Esophagus muscularis mucosa (tissue), 4 donors: Measurements from ENCODE around the gene RNF26. TPM values are rescaled to one million over a fixed set of nuclear protein-coding genes. Genes with fewer than 3 reads are reported as not detected.
A peak's percentile ranks its signal among the peaks of the same experiment; 100 is the strongest.

Experiments
- DNase-seq: peaks from one replicate; pipeline ENCODE4 v3.0.0-alpha.2; 2017; ENCODE audit errors: extremely low spot score
- H3K27ac ChIP-seq, 4 donors: fragments of 200-600 bp; sonication (generic); replicated peaks in 1 of 4; 1 replicate in 3 of 4; 2 replicates in 1 of 4; pipeline ENCODE4 v1.5.1; 2016 to 2019; ENCODE audit warnings: mild to moderate bottlenecking in 1 of 4
- H3K27me3 ChIP-seq, 4 donors: fragments of 200-600 bp; sonication (generic); one replicate each; pipeline versions ENCODE4 v1.5.1 to v1.6.0; 2016 to 2019
- H3K36me3 ChIP-seq, 4 donors: fragments of 200-600 bp; sonication (generic); one replicate each; pipeline ENCODE4 v1.5.1; 2016 to 2019
- H3K4me1 ChIP-seq, 4 donors: fragments of 200-600 bp; sonication (generic); one replicate each; pipeline ENCODE4 v1.5.1; 2016 to 2019
- H3K4me3 ChIP-seq, 4 donors: fragments of 200-600 bp; sonication (generic); 1 replicate in 2 of 4; 2 replicates in 2 of 4; pipeline ENCODE4 v1.5.1; 2016 to 2019; ENCODE audit warnings: mild to moderate bottlenecking in 4 of 4, moderate library complexity in 1 of 4
- H3K9me3 ChIP-seq, 4 donors: fragments of 200-600 bp; sonication (generic); 1 replicate in 3 of 4; 2 replicates in 1 of 4; pipeline ENCODE4 v1.5.1; 2016 to 2019
- EP300 ChIP-seq: sonication (generic); formaldehyde crosslinking; IDR thresholded peaks from one replicate; pipeline ENCODE4 v1.6.1; 2017; ENCODE audit warnings: antibody characterized with exemption
- POLR2A ChIP-seq: fragments of 450-650 bp; IDR thresholded peaks from one replicate; pipeline ENCODE4 v1.6.1; 2017; ENCODE audit warnings: antibody characterized with exemption, moderate library complexity, mild to moderate bottlenecking, low read depth
- POLR2AphosphoS5 ChIP-seq, 2 donors: sonication (generic); formaldehyde crosslinking; IDR thresholded peaks; one replicate each; pipeline ENCODE4 v1.6.1; 2017; ENCODE audit warnings: antibody characterized with exemption in 2 of 2
- WGBS: methylation state at CpG from one replicate; pipeline ENCODE4 v1.1.5; 2018; 5-methylcytosine and 5-hydroxymethylcytosine counted together
- intact Hi-C: fragments of 100-400 bp; cut with DNase I; formaldehyde crosslinking; loops from one replicate; pipeline ENCODE4 v1.15.1; 2023
- total RNA-seq, 4 donors: library from RNA; depleted of rRNA; stranded (reverse); fragments of >200 nt; gene quantifications; one replicate each; pipeline versions ENCODE4 v1.1.0 to v1.2.1, GENCODE V29; 2016
- TF ChIP-seq, protein P1 (sequence below), 3 experiments: fragments of 200-600 bp in 2 of 3; fragments of 450-650 bp in 1 of 3; sonication (generic) in 2 of 3; IDR thresholded peaks; one replicate each; pipeline ENCODE4 v1.5.1; 2017 to 2019; ENCODE audit warnings: antibody characterized with exemption in 3 of 3, mild to moderate bottlenecking in 2 of 3, moderate library complexity in 1 of 3

Gene RNF26
- total RNA-seq, 4 donors from 2014 or later, result 14.2 to 33.2 (median 20.9) TPM

DNA sequence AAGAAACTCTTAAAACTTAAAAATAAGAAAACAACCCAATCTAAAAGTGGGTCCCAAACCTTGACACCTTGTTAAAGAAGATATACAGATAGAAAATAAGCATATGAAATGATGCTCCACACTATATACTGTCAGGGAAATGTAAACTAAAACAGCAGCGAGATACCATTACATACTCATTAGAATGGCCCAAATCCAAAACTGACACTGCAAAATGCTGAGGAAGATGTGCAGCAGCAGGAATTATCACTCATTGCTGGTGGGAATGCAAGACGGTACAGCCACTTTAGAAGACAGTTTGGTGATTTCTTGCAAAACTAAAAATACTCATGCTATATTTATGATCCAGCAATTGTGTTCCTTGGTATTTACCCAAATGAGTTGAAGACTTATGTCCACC lies 5.0 kb upstream of the RNF26 start:
- intact Hi-C loops, result no loop called here
- Histone ChIP-seq H3K27ac (no peak overlapping the region), H3K4me1 (peaks cover 0 to 7% (median 6%) of the 10 kb centered on the region in 4 donors), H3K4me3 (no peak overlapping the region), H3K36me3 (no peaks in the 10 kb centered on the region), H3K9me3 (no peaks in the 10 kb centered on the region), H3K27me3 (no peaks in the 10 kb centered on the region)
- no peak for DNase-seq
- 46% methylated on average over 2 of the region's 2 CpGs for WGBS
- TF ChIP-seq, protein P1, sequence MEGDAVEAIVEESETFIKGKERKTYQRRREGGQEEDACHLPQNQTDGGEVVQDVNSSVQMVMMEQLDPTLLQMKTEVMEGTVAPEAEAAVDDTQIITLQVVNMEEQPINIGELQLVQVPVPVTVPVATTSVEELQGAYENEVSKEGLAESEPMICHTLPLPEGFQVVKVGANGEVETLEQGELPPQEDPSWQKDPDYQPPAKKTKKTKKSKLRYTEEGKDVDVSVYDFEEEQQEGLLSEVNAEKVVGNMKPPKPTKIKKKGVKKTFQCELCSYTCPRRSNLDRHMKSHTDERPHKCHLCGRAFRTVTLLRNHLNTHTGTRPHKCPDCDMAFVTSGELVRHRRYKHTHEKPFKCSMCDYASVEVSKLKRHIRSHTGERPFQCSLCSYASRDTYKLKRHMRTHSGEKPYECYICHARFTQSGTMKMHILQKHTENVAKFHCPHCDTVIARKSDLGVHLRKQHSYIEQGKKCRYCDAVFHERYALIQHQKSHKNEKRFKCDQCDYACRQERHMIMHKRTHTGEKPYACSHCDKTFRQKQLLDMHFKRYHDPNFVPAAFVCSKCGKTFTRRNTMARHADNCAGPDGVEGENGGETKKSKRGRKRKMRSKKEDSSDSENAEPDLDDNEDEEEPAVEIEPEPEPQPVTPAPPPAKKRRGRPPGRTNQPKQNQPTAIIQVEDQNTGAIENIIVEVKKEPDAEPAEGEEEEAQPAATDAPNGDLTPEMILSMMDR (IDR thresholded peaks at IDR 0.05), result no peak
- TF ChIP-seq POLR2A (no peak), POLR2AphosphoS5 (IDR thresholded peaks at IDR 0.05) (no peak), EP300 (no peak)

DNA sequence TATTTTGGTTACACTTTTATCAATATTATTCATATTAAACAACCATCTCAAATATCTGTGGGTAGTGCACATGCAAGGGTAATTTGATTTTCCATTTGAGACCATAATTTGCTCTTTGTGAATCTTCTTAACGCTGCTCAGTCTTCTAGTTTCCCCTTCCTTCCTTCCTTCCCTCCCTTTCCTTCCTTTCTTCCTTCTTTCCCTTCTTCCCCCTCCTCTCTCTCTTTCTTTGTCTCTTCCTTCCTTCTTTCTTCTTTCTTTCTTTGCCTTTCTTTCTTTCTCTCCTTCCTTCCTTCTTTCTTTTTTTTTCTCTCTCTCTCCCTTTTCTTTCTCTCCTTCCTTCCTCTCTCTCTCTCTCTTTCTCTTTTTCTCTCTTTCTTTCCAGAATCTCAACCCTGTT lies 4.1 kb upstream of the RNF26 start:
- TF ChIP-seq POLR2A (no peak), EP300 (no peak), POLR2AphosphoS5 (IDR thresholded peaks at IDR 0.05) (no peak)
- TF ChIP-seq, protein P1 (IDR thresholded peaks at IDR 0.05), result no peak
- no peak for DNase-seq
- Histone ChIP-seq H3K27ac (no peak overlapping the region), H3K4me3 (no peak overlapping the region), H3K9me3 (no peaks in the 10 kb centered on the region), H3K27me3 (no peaks in the 10 kb centered on the region), H3K4me1 (peaks cover 4 to 14% (median 12%) of the 10 kb centered on the region in 4 donors), H3K36me3 (no peaks in the 10 kb centered on the region)
- 60% methylated on average over 1 of the region's 1 CpG for WGBS
- intact Hi-C loops, result no loop called here

DNA sequence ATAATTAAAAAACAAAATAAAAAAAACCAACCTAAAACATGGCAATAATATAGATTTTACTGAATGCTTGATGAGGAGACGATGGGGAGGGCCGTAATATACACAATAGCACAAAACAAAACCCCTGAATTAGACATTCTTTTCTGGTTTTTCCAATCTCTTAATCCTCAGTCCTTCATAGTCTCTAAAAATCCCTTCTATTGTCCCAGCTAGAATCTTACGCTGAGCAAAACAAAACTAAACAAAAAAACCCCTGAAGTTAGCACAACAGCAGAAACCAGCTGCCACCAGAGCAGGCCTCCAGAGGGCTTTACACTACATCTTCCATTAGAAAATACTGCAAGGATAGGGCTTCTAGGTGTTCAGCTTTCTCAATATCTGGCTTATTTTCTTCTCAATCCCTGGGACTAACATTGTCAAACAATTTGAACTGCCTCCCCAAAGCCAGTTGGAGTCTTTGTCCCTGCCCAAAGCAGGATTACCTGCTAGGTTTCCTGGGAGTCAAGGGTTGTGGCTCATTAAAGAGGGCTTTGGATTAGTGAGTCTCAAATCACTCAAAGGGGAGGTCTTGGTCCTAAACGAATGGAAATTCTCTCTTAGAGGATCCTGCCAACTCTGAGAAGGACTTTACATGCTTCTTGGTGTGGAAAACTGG lies 2.1 kb upstream of the RNF26 start:
- Histone ChIP-seq H3K36me3 (peaks cover 5 to 17% (median 12%) of the 10 kb centered on the region in 4 donors), H3K27me3 (no peaks in the 10 kb centered on the region), H3K9me3 (no peaks in the 10 kb centered on the region), H3K4me1 (peaks cover 10 to 32% (median 29%) of the 10 kb centered on the region in 4 donors), H3K27ac (no peak overlapping the region), H3K4me3 (no peak overlapping the region)
- intact Hi-C loops, result no loop called here
- no peak for DNase-seq
- WGBS, result 86% methylated on average over 4 of the region's 4 CpGs
- TF ChIP-seq POLR2AphosphoS5 (IDR thresholded peaks at IDR 0.05), result no peak
- TF ChIP-seq, protein P1 (IDR thresholded peaks at IDR 0.05), result no peak
- no peak for TF ChIP-seq POLR2A
- no peak for TF ChIP-seq EP300

DNA sequence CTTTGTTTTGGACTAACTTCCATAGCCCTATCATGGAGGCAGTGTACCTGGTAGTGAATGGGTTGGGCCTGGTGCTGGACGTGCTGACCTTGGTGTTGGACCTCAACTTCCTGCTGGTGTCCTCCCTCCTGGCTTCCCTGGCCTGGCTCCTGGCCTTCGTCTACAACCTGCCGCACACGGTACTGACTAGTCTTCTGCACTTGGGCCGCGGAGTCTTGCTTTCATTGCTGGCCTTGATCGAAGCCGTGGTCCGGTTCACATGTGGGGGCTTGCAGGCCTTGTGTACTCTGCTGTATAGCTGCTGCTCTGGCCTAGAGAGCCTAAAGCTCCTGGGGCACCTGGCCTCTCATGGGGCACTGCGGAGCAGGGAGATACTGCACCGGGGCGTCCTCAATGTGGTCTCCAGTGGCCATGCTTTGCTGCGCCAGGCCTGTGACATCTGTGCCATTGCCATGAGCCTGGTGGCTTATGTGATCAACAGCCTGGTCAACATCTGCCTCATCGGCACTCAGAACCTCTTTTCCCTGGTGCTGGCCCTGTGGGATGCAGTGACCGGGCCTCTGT lies 846 bp downstream of the RNF26 start:
- intact Hi-C loops, result no loop called here
- 67% methylated on average over 11 of the region's 15 CpGs for WGBS
- no peaks in the 10 kb centered on the region for H3K27me3 ChIP-seq

More for the DNA sequence above, 846 bp downstream of the RNF26 start:
- DNase-seq, result no peak
- Histone ChIP-seq H3K27ac (peak overlapping the region; percentile 87 to 94 (median 92)), H3K4me1 (peaks cover 33 to 62% (median 58%) of the 10 kb centered on the region in 4 donors), H3K4me3 (peak overlapping the region; percentile 82 to 95 (median 94)), H3K36me3 (peaks cover 5 to 17% (median 12%) of the 10 kb centered on the region in 4 donors), H3K9me3 (no peaks in the 10 kb centered on the region)
- TF ChIP-seq EP300, result no peak
- TF ChIP-seq, protein P1 (IDR thresholded peaks at IDR 0.05), result no peak
- TF ChIP-seq POLR2AphosphoS5 (IDR thresholded peaks at IDR 0.05), result no peak
- TF ChIP-seq POLR2A, result no peak
